GM19324 (cell line): Measurements from ENCODE around the gene EPHA3.
A peak's percentile ranks its signal among the peaks of the same experiment; 100 is the strongest.

Experiments used
- ATAC-seq: cut with Tn5 transposase; IDR thresholded peaks from one replicate; pipeline ENCODE4 v1.9.1; 2021; ENCODE audit warnings: mild to moderate bottlenecking, moderate library complexity; ENCODE audit not compliant: unreplicated experiment, low FRiP score

The EPHA3 gene

GRCh38 chr3:89107461-89108290, at the start of gene EPHA3:
Gene EPHA3 (plus strand): TSS chr3:89107621. CDS start chr3:89107749, 128 bp downstream.
- ATAC-seq, result peak; percentile 97

- no peak for ATAC-seq
These were observed 49.0 kb upstream of the EPHA3 start for GRCh38 chr3:89058371-89058770.

GRCh38 chr3:89059211-89059925, 48.1 kb upstream of the EPHA3 start:
- ATAC-seq, result no peak

GRCh38 chr3:89061259-89061658, 46.2 kb upstream of the EPHA3 start:
- no peak for ATAC-seq

- ATAC-seq, result no peak
These were observed 39.7 kb upstream of the EPHA3 start for GRCh38 chr3:89067736-89068135.

GRCh38 chr3:89072642-89073041, 34.8 kb upstream of the EPHA3 start:
- no peak for ATAC-seq

GRCh38 chr3:89079944-89080343, 27.5 kb upstream of the EPHA3 start:
- no peak for ATAC-seq

GRCh38 chr3:89087851-89088250, 19.6 kb upstream of the EPHA3 start:
- no peak for ATAC-seq

- ATAC-seq, result no peak
These were observed 9.2 kb upstream of the EPHA3 start for GRCh38 chr3:89098173-89098572.

- ATAC-seq, result peak; percentile 94
These were observed 8.3 kb upstream of the EPHA3 start for GRCh38 chr3:89098964-89099585.

- no peak for ATAC-seq
These were observed 6.2 kb upstream of the EPHA3 start for GRCh38 chr3:89101251-89101650.

- no peak for ATAC-seq
These were observed 5.5 kb upstream of the EPHA3 start for GRCh38 chr3:89101921-89102320.

GRCh38 chr3:89104499-89104898, 2.9 kb upstream of the EPHA3 start:
- no peak for ATAC-seq

GRCh38 chr3:89105503-89105902, 1.9 kb upstream of the EPHA3 start:
- no peak for ATAC-seq

- no peak for ATAC-seq
These were observed 800 bp downstream of the EPHA3 start for GRCh38 chr3:89108291-89108550.

GRCh38 chr3:89113344-89113743, 5.9 kb downstream of the EPHA3 start:
- ATAC-seq, result no peak

- peak; percentile 82 for ATAC-seq
These were observed 6.7 kb downstream of the EPHA3 start for GRCh38 chr3:89113893-89114840.

- no peak for ATAC-seq
These were observed 7.4 kb downstream of the EPHA3 start for GRCh38 chr3:89114841-89115223.

GRCh38 chr3:89116476-89116875, 9.1 kb downstream of the EPHA3 start:
- ATAC-seq, result no peak

GRCh38 chr3:89138048-89138447, 30.6 kb downstream of the EPHA3 start:
- ATAC-seq, result no peak

GRCh38 chr3:89139870-89140269, 32.4 kb downstream of the EPHA3 start:
- no peak for ATAC-seq
